T-helper 1 cell treated with Interleukin-12 subunit alpha and Interleukin-12 subunit beta and Interleukin-4 antibody, amounts not matched to agents 30 ng/mL and 1 ng/mL, for 36 hours (primary cell): ENCODE results near the gene FAM25G. TPM values are rescaled to one million over a fixed set of nuclear protein-coding genes. Genes with fewer than 3 reads are reported as not detected.
"Not testable (repeated sequence)": the region's sequence is repeated elsewhere in the genome, so short reads cannot be mapped to it uniquely, and the experiment has no call there.

Experiments used
- intact Hi-C: fragments of 100-400 bp; cut with micrococcal nuclease; formaldehyde crosslinking; loops from one replicate; pipeline ENCODE4 v1.15.1; 2024
- total RNA-seq: library from RNA; stranded (reverse); gene quantifications from 2 replicates; pipeline ENCODE4 v1.2.3, GENCODE V29; 2022

FAM25G gene
- total RNA-seq, 1 donor from 2014 or later: not detected

GRCh38 chr10:47465216-47465917, 26.1 kb downstream of the FAM25G start:
- intact Hi-C loops: not testable (repeated sequence)

GRCh38 chr10:47462577-47463358, 28.7 kb downstream of the FAM25G start:
- intact Hi-C loops: not testable (repeated sequence)

- intact Hi-C loops: not testable (repeated sequence)
Measured at GRCh38 chr10:47461261-47461687, 30.2 kb downstream of the FAM25G start.

- intact Hi-C loops: no loop called here
Measured at GRCh38 chr10:47458466-47459154, 32.9 kb downstream of the FAM25G start.

GRCh38 chr10:47457826-47458225, 33.7 kb downstream of the FAM25G start:
- intact Hi-C loops: no loop called here

- intact Hi-C loops: no loop called here
Measured at GRCh38 chr10:47457528-47457820, 34.0 kb downstream of the FAM25G start.

GRCh38 chr10:47456794-47457527, 34.5 kb downstream of the FAM25G start:
- intact Hi-C loops: no loop called here

- intact Hi-C loops: no loop called here
Measured at GRCh38 chr10:47456079-47456785, 35.3 kb downstream of the FAM25G start.

- intact Hi-C loops: not testable (repeated sequence)
Measured at GRCh38 chr10:47455350-47456078, 36.0 kb downstream of the FAM25G start.

GRCh38 chr10:47454780-47455058, 36.8 kb downstream of the FAM25G start:
- intact Hi-C loops: no loop called here

GRCh38 chr10:47454008-47454779, 37.3 kb downstream of the FAM25G start:
- intact Hi-C loops: no loop called here

GRCh38 chr10:47453141-47454007, 38.1 kb downstream of the FAM25G start:
- intact Hi-C loops: no loop called here

GRCh38 chr10:47452495-47453140, 38.9 kb downstream of the FAM25G start:
- intact Hi-C loops: no loop called here

- intact Hi-C loops: no loop called here
Measured at GRCh38 chr10:47451998-47452494, 39.5 kb downstream of the FAM25G start.

GRCh38 chr10:47451273-47451997, 40.1 kb downstream of the FAM25G start:
- intact Hi-C loops: no loop called here

- intact Hi-C loops: no loop called here
Measured at GRCh38 chr10:47450442-47450841, 41.1 kb downstream of the FAM25G start.

- intact Hi-C loops: no loop called here
Measured at GRCh38 chr10:47449979-47450378, 41.5 kb downstream of the FAM25G start.
